Uterus (tissue), 2 donors: ENCODE results near the gene CD109.

ENCODE experiments used
- CTCF ChIP-seq, 4 experiments: fragments of 200-600 bp in 2 of 4; fragments of 450-650 bp in 2 of 4; sonication (generic) in 2 of 4; IDR thresholded peaks; one replicate each; pipeline ENCODE4 v1.5.1; 2016 to 2019; ENCODE audit warnings: antibody characterized with exemption in 4 of 4, mild to moderate bottlenecking in 2 of 4, moderate library complexity in 1 of 4
- POLR2A ChIP-seq, 2 donors: fragments of 450-650 bp; IDR thresholded peaks; one replicate each; pipeline ENCODE4 v1.6.1; 2016; ENCODE audit warnings: antibody characterized with exemption in 2 of 2, mild to moderate bottlenecking in 1 of 2, moderate library complexity in 1 of 2

- TF ChIP-seq CTCF (IDR thresholded peaks at IDR 0.05) (no peak), POLR2A (IDR thresholded peaks at IDR 0.05) (no peak)
Observed at GRCh38 chr6:73766040-73766439, 70.0 kb downstream of the CD109 start.
